GM12891 (cell line): ENCODE results near the gene PNN.
"Not testable (repeated sequence)": the region's sequence is repeated elsewhere in the genome, so short reads cannot be mapped to it uniquely, and the experiment has no call there.

Source experiments
- DNase-seq: peaks from one replicate; pipeline ENCODE4 v3.0.0; 2011; ENCODE audit warnings: low spot score; ENCODE audit not compliant: insufficient read length
- FAIRE-seq: peaks from 2 replicates; lab custom pipeline; 2011; peaks lifted over from hg19 to GRCh38; lab: Jason Lieb, UNC
- PAX5 ChIP-seq: IDR thresholded peaks from 2 replicates; pipeline ENCODE4 v1.6.1; 2011; ENCODE audit warnings: low read length, moderate library complexity, mild to moderate bottlenecking; ENCODE audit not compliant: insufficient read depth, severe bottlenecking
- POLR2A ChIP-seq: IDR thresholded peaks from 2 replicates; pipeline ENCODE4 v1.6.1; 2011; ENCODE audit warnings: low read depth, low read length, control low read depth
- POLR2AphosphoS5 ChIP-seq: IDR thresholded peaks from 2 replicates; pipeline ENCODE4 v1.6.1; 2011; ENCODE audit warnings: low read depth, low read length, control low read depth
- POU2F2 ChIP-seq: IDR thresholded peaks from 2 replicates; pipeline ENCODE4 v1.6.1; 2011; ENCODE audit warnings: low read depth, mild to moderate bottlenecking, control low read depth, low read length, moderate library complexity
- SPI1 ChIP-seq: IDR thresholded peaks from 2 replicates; pipeline ENCODE4 v1.6.1; 2011; ENCODE audit warnings: low read depth, low read length, control low read depth
- TAF1 ChIP-seq: IDR thresholded peaks from 2 replicates; pipeline ENCODE4 v1.6.1; 2011; ENCODE audit warnings: low read depth, low read length, control low read depth

The PNN gene

DNA sequence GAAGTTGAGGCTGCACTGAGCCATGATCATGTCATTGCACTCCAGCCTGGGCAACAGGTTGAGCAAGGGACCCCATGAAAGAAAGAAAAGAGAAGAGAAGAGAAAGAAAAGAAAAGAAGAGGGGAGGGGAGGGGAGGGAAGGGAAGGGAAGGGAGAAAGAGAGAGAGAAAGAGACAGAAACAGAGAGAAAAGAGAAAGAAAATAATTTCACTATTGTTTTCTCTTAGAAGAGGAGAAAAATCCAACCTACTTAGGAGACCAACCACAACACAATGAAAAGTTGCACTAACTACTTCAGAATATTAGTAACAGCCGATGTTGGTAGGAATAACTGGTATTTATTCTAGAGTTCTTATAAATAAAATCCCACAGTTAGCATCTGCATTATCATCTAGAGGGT lies 14.6 kb upstream of the PNN start:
- no peak for TF ChIP-seq TAF1
- no peak for TF ChIP-seq PAX5
- TF ChIP-seq POLR2A, result no peak
- no peak for TF ChIP-seq POU2F2
- no peak for TF ChIP-seq POLR2AphosphoS5
- TF ChIP-seq SPI1, result no peak
- no peak for DNase-seq
- FAIRE-seq, result no peak

DNA sequence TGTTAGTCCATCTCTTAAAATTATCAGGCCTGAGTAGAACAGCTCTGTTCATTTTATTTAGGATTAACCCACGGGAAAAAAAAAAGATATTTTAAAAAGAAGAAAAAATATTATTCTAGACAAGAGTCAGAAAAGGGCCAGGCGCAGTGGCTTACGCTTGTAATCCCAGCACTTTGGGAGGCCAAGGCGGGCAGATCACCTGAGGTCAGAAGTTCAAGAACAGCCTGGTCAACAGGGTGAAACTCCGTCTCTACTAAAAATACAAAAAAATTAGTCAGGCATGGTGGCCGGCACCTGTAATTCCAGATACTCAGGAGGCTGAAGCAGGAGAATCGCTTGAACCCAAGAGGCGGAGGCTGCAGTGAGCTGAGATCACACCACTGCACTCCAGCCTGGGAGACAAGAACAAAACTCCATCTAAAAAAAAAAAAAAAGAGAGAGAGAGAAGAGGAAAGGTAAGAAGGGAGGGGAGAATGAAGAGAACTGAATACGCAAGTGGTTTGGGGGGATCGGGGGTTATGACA lies 7.2 kb upstream of the PNN start:
- DNase-seq, FAIRE-seq: not testable (repeated sequence)

GRCh38 chr14:39168591-39168990 lies 6.5 kb upstream of the PNN start:
- DNase-seq, result no peak
- TF ChIP-seq POU2F2 (no peak), POLR2A (no peak), SPI1 (no peak), PAX5 (no peak), TAF1 (no peak), POLR2AphosphoS5 (no peak)
- FAIRE-seq, result no peak

DNA sequence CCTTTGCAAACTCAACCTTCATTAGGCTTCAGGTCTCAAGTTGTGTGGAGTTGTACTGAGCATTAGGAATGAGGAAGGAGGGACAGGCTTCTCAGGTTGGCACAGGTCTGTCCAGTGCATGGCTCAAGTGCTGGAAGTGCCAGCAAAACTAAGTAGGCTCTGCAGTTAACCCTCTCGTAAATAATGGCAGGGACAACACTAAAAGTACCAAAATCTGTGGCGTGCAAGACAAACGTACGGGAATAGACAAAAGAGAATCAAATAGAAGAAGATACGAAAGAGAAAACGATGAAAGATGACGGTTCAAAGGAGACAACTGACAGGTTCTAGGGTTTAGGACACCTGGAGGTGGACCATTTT lies 5.5 kb upstream of the PNN start:
- DNase-seq, result no peak
- no peak for FAIRE-seq
- TF ChIP-seq TAF1 (no peak), SPI1 (no peak), POLR2AphosphoS5 (no peak), POLR2A (no peak), PAX5 (no peak), POU2F2 (no peak)

GRCh38 chr14:39173198-39173597 lies 1.9 kb upstream of the PNN start:
- TF ChIP-seq PAX5, result no peak
- TF ChIP-seq TAF1, result no peak
- no peak for TF ChIP-seq POU2F2
- TF ChIP-seq SPI1, result no peak
- TF ChIP-seq POLR2A, result no peak
- TF ChIP-seq POLR2AphosphoS5, result no peak
- no peak for FAIRE-seq

GRCh38 chr14:39175445-39176262 lies 600 bp downstream of the PNN start:
- DNase-seq (no peak), FAIRE-seq (no peak)
- TF ChIP-seq POLR2A, result no peak
- TF ChIP-seq SPI1, result no peak
- TF ChIP-seq POLR2AphosphoS5, result no peak; the same call in 1 of the 2 replicates
- no peak for TF ChIP-seq TAF1
- no peak for TF ChIP-seq POU2F2
- TF ChIP-seq PAX5, result no peak

More at GRCh38 chr14:39173198-39173597, 1.9 kb upstream of the PNN start:
- no peak for DNase-seq

- TF ChIP-seq POU2F2, result no peak
- TF ChIP-seq POLR2AphosphoS5, result no peak
- no peak for TF ChIP-seq POLR2A
- TF ChIP-seq PAX5, result no peak
- TF ChIP-seq SPI1, result no peak
- no peak for TF ChIP-seq TAF1
- FAIRE-seq (no peak), DNase-seq (no peak)
Measured at GRCh38 chr14:39176263-39177167, 1.5 kb downstream of the PNN start.

DNA sequence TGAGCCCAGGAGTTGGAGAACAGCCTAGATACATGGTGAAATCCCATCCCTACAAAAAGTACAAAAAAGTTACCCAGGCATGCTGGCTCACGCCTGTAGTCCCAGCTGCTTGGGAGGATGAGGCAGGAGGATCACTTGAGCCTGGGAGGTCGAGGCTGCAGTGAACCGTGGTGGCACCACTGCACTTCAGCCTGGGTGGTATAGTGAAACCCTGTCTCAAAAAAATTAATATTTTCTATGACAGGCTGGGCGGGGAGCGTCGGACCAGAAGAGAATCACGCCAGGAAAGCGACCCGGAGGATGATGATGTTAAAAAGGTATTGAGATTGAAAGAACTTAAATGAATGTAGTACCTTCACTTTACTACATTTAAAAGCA lies 2.1 kb downstream of the PNN start:
- TF ChIP-seq POLR2A (no peak), SPI1 (no peak), TAF1 (no peak), POU2F2 (no peak), PAX5 (no peak), POLR2AphosphoS5 (no peak)
- DNase-seq, result no peak
- no peak for FAIRE-seq

GRCh38 chr14:39179042-39179441 lies 4.0 kb downstream of the PNN start:
- TF ChIP-seq PAX5, result no peak
- no peak for TF ChIP-seq POU2F2
- no peak for TF ChIP-seq POLR2A
- no peak for TF ChIP-seq TAF1
- no peak for TF ChIP-seq SPI1
- TF ChIP-seq POLR2AphosphoS5, result no peak
- FAIRE-seq (no peak), DNase-seq (no peak)

- TF ChIP-seq PAX5 (no peak), TAF1 (no peak)
- DNase-seq (no peak), FAIRE-seq (no peak)
Measured at GRCh38 chr14:39180553-39180952, 5.5 kb downstream of the PNN start.
